Fibroblast of lung (primary cell): ENCODE data around the gene RNF112. TPM values are rescaled to one million over a fixed set of nuclear protein-coding genes. Genes with fewer than 3 reads are reported as not detected.

Experiments used
- DNase-seq, 2 donors: peaks; one replicate each; pipeline versions ENCODE4 v3.0.0 to v3.0.0-alpha.2; 2010; ENCODE audit warnings: low read depth in 2 of 2
- H2AFZ ChIP-seq: 2 replicates; pipeline ENCODE4 v1.5.1; 2012; ENCODE audit warnings: low read length, control low read depth, inconsistent platforms
- H3K27ac ChIP-seq: 2 replicates; pipeline ENCODE4 v1.5.1; 2011; ENCODE audit warnings: low read length, control low read depth; ENCODE audit not compliant: insufficient read depth
- H3K27me3 ChIP-seq: 2 replicates; pipeline ENCODE4 v1.5.1; 2011; ENCODE audit warnings: mild to moderate bottlenecking, low read length; ENCODE audit not compliant: control insufficient read depth, insufficient read depth
- H3K36me3 ChIP-seq: 2 replicates; pipeline ENCODE4 v1.5.1; 2011; ENCODE audit warnings: low read length; ENCODE audit not compliant: control insufficient read depth, insufficient read depth
- H3K4me1 ChIP-seq: 2 replicates; pipeline ENCODE4 v1.5.1; 2011; ENCODE audit warnings: low read length; ENCODE audit not compliant: control insufficient read depth, insufficient read depth; ENCODE audit errors: extremely low read depth
- H3K4me2 ChIP-seq: 2 replicates; pipeline ENCODE4 v1.5.1; 2011; ENCODE audit warnings: low read length, control low read depth; ENCODE audit not compliant: insufficient read depth; ENCODE audit errors: extremely low read depth
- H3K4me3 ChIP-seq, 4 experiments: fragments of 200-600 bp in 1 of 4; sonication (generic) in 1 of 4; replicated peaks in 1 of 4; 2 replicates each; pipeline ENCODE4 v1.5.1; 2011 to 2016; ENCODE audit warnings: low read length in 4 of 4, low read depth in 3 of 4, mild to moderate bottlenecking in 3 of 4, control low read depth in 2 of 4, inconsistent platforms in 1 of 4, mixed read lengths in 1 of 4; ENCODE audit not compliant: insufficient read depth in 1 of 4; ENCODE audit errors: control extremely low read depth in 1 of 4
- H3K79me2 ChIP-seq: 2 replicates; pipeline ENCODE4 v1.5.1; 2012; ENCODE audit warnings: mild to moderate bottlenecking, low read length, inconsistent platforms; ENCODE audit not compliant: control insufficient read depth, insufficient read depth
- H3K9ac ChIP-seq: 2 replicates; pipeline ENCODE4 v1.5.1; 2011; ENCODE audit warnings: mild to moderate bottlenecking, low read length, control low read depth; ENCODE audit not compliant: insufficient read depth
- H3K9me3 ChIP-seq: 2 replicates; pipeline ENCODE4 v1.5.1; 2012; ENCODE audit warnings: low read depth, low read length; ENCODE audit not compliant: control insufficient read depth, insufficient read depth
- H4K20me1 ChIP-seq: 2 replicates; pipeline ENCODE4 v1.5.1; 2011; ENCODE audit warnings: low read length; ENCODE audit not compliant: control insufficient read depth, insufficient read depth; ENCODE audit errors: extremely low read depth
- CTCF ChIP-seq, 2 donors: IDR thresholded peaks in 1 of 2; conservative IDR thresholded peaks in 1 of 2; 1 replicate in 1 of 2; 2 replicates in 1 of 2; pipeline ENCODE4 v1.5.1; 2011 to 2012; ENCODE audit warnings: low read length in 2 of 2, control low read depth in 1 of 2, inconsistent platforms in 1 of 2, low read depth in 1 of 2, mild to moderate bottlenecking in 1 of 2
- EZH2 ChIP-seq: IDR thresholded peaks from 2 replicates; pipeline ENCODE4 v1.5.1; 2012; ENCODE audit warnings: low read length, control low read depth, mild to moderate bottlenecking; ENCODE audit errors: missing control alignments
- polyA plus RNA-seq, 2 donors: library from polyadenylated mRNA; depleted of rRNA in 1 of 2; stranded (reverse) in 1 of 2; unstranded in 1 of 2; fragments of >200 nt; gene quantifications; 2 replicates each; pipeline ENCODE4 v1.2.1, GENCODE V29; 2011 to 2012; ENCODE audit warnings: missing spikeins in 1 of 2
- total RNA-seq: library from RNA; depleted of rRNA; stranded (reverse); fragments of >200 nt; gene quantifications from 2 replicates; pipeline ENCODE4 v1.2.1, GENCODE V29; 2014

The RNF112 gene
- total and polyA plus RNA-seq, 2 donors (not counting 1 experiment from before 2014, with no cell fraction given): 1.5 to 21.5 TPM

- Histone ChIP-seq H3K4me1 (no peaks in the 10 kb centered on the region), H3K27me3 (no peaks in the 10 kb centered on the region), H3K9ac (no peak overlapping the region), H3K27ac (no peak overlapping the region), H3K36me3 (no peaks in the 10 kb centered on the region), H4K20me1 (no peaks in the 10 kb centered on the region), H3K9me3 (no peaks in the 10 kb centered on the region), H3K4me3 (no peak overlapping the region), H3K79me2 (no peaks in the 10 kb centered on the region), H3K4me2 (peak overlapping the region; percentile 59), H2AFZ (peak overlapping the region; percentile 26)
- peak; percentile 19 to 31 for DNase-seq
- TF ChIP-seq EZH2 (no peak), CTCF (conservative IDR thresholded peaks at IDR 0.05 in 1 of 2, IDR thresholded peaks at IDR 0.05 in 1 of 2; ENCODE audit: low read depth in 1 of 2, low read length in 2 of 2) (no peak)
Observed at GRCh38 chr17:19464031-19465026, 53.3 kb downstream of the RNF112 start.

Other genes starting within 250 kb of the RNF112 start
- 20.3 and 36.0 TPM in 2 replicates for gene EPN2, start 173.9 kb upstream of the RNF112 start, total RNA-seq
- gene EPN2, start 173.9 kb upstream of the RNF112 start, polyA plus RNA-seq: 23.8 and 27.0 TPM in 2 replicates
- 20.8 and 38.5 TPM in 2 replicates for gene B9D1, start 48.5 kb upstream of the RNF112 start, total RNA-seq
- 32.0 and 35.7 TPM in 2 replicates for gene B9D1, start 48.5 kb upstream of the RNF112 start, polyA plus RNA-seq
- 10.3 and 18.8 TPM in 2 replicates for gene MAPK7, start 32.7 kb upstream of the RNF112 start, total RNA-seq
- 12.8 and 13.8 TPM in 2 replicates for gene MAPK7, start 32.7 kb upstream of the RNF112 start, polyA plus RNA-seq
- 81.3 and 137 TPM in 2 replicates for gene MFAP4, start 24.0 kb upstream of the RNF112 start, total RNA-seq
- 37.8 and 53.3 TPM in 2 replicates for gene MFAP4, start 24.0 kb upstream of the RNF112 start, polyA plus RNA-seq
- gene SLC47A1, start 122.6 kb downstream of the RNF112 start, total RNA-seq: 0.26 and 0.66 TPM in 2 replicates
- gene SLC47A1, start 122.6 kb downstream of the RNF112 start, polyA plus RNA-seq: 0.03 and 0.12 TPM in 2 replicates
- 30.2 and 33.1 TPM in 2 replicates for gene ALDH3A2, start 237.5 kb downstream of the RNF112 start, total RNA-seq
- 8.5 and 14.6 TPM in 2 replicates for gene ALDH3A2, start 237.5 kb downstream of the RNF112 start, polyA plus RNA-seq